SW480 (cell line): Measurements from ENCODE around the gene FASLG.

Experiments
- DNase-seq: peaks from one replicate; pipeline ENCODE4 v3.0.0-alpha.2; 2016; ENCODE audit warnings: low spot score

Gene FASLG

GRCh38 chr1:172647110-172647564 lies 11.8 kb upstream of the FASLG start:
- DNase-seq = no peak

DNA sequence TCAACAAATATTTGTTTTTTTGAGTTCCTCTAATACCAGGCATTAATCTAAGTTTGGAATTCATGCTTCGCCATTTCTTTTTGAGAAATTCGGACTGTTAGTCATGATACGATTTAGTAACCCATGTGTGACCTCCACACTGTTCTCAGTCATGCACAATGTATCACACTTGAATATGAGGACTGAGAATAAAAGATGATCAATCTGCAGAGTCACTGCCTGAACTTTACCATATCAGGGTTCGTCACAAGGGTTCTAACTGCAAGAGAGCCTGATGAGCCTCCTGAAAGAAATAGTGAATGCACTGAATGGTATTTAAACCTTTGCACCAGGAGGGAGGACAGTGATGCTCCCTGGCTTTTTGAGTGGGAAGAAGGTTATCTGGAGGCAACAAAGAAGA lies 10.9 kb upstream of the FASLG start:
- DNase-seq = no peak

- DNase-seq = no peak
Observed at GRCh38 chr1:172650474-172651193, 8.3 kb upstream of the FASLG start.

DNA sequence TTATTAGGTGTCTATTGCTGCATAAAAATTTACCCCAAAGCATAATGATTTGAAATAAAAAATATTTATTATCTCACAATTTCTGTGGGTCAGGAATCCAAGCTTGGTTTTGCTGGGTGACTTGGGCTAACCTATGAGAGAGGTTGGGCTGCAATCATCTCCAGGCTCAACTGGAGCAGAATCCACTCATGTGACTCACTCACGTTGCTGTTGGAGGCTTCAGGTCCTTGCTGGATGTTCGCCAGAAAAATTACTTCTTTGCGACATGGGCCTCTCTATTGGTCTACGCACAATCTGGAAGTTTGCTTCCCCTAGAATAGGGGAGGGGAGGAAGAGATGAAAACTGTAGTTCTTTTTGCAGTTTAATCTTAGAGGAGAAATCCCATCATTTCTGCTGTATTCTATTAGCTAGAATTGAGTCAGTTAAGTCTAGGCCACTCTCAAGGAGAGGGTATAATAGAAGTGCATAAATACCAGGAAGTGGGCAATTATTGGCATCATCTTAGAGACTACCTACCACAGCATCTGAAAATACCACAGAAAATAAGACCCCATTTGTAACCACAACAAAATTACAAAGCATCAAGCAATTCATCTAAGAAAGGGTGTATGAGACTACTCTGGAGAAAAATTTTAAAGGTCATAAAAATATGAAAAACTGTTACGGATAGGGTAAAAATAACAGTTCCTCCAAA lies 5.7 kb upstream of the FASLG start:
- no peak for DNase-seq

GRCh38 chr1:172654535-172654934 lies 4.4 kb upstream of the FASLG start:
- no peak for DNase-seq

DNA sequence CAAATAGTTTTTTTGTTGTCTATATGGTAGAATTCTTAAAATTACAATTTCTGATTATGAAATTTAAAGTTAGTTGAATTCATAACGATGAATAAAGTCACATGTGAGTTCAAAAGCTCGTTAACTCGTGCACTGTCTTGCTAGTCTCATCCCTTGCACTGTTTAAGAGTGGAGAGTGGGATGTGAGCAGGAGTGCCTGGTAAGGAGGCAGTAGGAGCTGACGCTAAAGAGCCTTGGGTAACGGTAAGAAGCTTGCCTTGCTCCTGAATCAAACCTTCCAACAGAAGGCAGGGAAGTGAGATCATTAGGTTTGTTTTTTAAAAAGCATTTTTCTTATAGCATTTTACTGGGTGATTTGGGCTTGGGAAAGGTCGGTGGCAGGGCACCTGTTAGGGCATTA lies 2.3 kb upstream of the FASLG start:
- no peak for DNase-seq

DNA sequence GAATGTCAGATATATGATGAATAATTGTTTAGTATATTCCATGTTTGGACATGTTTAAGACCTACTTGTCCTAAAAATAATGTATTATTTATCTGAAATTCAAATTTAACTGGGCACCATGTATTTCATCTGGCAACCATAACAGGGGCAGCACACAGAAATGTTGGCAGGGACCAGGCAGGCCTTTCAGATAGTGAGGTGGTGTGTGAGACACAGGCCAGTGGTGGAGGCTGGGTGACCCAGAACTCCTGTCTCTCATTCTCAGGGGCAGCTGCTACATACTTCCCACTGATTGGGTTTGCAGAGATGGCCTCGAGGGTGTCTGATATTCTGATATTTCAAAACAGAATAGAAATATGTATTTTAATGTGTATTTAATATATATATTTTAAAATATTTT lies 1.3 kb upstream of the FASLG start:
- DNase-seq = no peak

- no peak for DNase-seq
Observed at GRCh38 chr1:172661107-172661506, 2.2 kb downstream of the FASLG start.

DNA sequence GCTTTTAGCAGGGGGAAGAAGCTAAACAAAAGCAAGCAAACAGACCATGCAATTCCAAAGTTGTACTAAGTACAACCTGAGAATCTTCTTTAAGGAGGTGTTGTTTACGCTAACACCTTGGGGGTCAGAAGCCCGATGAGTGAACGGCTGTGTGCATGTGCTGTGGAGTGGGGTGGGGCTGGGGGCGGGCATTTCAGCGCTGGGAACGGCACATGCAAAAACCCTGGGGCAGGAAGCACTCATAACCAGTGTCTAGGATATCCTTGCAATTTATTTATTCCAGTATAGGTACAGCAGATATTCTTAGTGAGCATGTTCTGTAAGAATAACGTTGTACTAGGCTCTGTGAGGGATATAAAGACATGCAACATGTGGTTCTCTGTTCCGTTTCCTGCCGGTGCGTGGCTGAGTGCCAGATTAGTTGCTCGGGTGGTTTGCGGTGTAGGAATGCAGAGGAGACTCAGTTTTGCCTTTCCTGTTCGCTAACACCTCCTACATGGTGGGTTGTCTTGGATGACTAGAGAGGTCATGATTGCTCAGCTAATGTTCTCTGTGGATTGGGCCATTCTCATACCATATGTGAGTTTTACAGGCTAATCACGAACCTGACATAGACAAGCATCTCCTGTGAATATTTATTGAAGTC lies 3.7 kb downstream of the FASLG start:
- DNase-seq = no peak

DNA sequence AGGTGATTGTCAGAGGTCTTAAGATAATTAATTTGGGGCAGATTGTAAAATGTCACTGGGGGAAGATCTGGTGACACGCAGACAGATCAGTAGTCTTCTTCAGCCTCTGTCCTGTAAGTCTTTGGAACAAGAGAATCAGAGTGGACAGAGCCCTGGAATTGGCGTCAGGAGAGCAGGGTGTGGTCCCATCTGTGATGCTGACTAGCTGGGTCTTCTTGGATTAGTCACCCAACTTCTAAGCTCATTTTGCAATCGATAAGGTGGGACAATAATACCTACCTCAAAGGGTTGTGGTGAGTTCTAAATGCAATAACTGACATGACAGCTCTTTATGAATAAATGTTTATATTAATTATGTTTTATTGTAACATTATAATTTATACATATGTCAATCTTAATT lies 4.8 kb downstream of the FASLG start:
- no peak for DNase-seq

DNA sequence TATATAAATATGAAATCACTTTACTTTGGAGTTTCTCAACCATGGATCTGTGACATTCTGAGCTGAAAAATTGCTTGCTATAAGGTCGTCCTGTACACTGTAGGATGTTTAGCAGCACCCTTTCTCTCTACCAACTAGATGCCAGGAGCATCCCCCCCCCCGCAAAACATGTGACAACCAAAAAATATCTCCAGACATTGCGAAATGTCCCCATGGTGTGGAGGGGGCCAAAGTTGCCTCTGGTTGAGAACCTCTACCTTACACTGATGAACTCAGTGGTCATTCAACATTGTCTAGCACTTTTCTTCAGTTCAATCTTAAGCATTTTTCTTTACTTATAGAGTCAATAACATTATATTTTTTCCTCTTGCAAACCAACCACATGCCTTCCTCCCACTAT lies 9.2 kb downstream of the FASLG start:
- DNase-seq = no peak

DNA sequence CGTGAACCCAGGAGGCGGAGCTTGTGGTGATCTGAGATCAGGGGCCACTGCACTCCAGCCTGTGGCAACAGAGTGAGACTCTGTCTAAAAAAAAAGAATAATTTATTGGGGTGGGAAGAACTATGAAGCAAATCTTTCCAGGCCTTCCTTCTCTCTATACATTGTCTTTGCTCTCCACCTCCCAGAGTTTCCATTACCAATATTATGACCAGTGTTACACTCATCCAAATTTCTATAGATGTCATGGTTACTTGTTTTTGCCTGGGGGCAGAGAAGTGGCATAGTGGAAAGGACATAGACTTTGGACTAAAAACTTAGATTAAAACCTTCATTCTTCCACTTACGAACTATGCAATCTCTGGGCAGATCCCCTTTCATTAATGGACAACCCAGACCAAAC lies 10.1 kb downstream of the FASLG start:
- DNase-seq = no peak

GRCh38 chr1:172670316-172670715 lies 11.4 kb downstream of the FASLG start:
- no peak for DNase-seq

DNA sequence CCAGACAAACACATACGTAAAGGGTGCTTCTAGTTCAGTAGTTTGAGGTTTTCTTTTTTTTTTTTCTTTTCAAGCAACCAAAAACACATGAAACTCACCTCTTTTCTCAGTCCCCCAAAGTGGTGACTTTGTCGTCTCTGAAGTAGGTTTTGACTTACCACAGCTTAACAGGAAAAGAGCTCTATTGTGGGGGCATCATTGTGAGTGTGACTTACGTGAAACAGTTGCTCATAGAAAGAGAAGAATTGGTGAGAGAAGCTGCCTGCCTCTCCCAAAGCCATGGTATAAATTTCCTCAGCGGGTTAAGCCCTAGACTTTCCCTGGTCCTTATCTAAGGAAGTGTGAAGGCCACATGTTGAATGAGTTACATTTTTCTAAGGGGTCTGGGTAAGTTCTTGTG lies 11.9 kb downstream of the FASLG start:
- no peak for DNase-seq

- DNase-seq = peak; percentile 8
Observed at GRCh38 chr1:172671591-172671990, 12.7 kb downstream of the FASLG start.

- no peak for DNase-seq
Observed at GRCh38 chr1:172672720-172673119, 13.8 kb downstream of the FASLG start.

DNA sequence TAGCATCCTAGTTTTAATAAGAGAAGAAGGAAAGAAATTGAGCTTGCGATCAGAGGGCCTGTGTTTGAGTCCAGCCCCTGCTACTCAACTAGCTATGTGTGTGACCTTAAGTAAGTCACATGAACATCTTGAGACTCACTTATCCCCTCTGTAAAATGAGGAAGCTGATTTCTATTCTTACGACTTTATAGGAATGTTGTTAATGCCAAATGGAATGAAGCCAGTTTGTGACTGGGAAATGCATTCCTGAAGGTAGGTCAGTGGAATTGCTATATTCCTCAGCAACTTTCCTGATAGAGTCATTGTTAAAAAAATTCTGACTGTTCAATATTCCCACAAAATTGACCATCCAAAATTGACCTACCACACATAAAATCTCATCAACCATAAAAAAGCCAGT lies 14.9 kb downstream of the FASLG start:
- no peak for DNase-seq

DNA sequence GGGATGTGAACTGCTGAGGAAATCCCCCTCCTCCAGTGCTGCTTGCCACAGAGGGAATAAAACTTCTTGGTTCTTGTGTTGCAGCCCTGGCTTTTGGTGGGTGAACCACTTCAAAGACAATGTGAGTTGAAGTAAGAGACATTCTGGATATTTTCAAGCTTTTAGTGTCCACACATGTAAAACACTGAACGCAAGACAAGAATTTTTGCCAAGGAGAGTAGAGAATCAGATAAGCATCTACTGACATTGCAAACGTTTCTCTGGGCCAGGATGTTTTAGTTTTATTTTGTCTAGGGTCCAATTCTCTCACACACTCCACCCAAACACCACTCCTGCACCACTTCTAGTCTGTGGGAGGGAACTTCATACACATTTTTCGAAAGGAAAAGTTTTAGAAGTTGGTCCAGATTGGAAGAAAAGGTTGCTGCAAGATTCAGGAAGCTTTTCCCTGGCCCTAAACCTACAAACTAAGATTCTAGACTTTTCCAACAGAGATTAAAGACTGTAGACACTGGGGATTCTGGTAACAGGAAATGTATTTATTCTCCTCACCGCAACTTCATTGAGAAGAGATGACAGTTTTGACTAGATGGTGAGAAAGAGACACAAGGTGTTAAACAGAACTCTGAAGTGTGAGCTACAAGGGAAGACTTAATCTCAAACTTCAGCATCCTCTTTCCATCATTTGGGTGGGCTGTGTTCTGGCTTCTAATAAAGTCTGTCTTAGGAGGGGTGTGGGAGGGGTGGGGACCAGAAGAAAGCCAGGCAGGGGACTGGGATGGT lies 16.1 kb downstream of the FASLG start:
- no peak for DNase-seq

DNA sequence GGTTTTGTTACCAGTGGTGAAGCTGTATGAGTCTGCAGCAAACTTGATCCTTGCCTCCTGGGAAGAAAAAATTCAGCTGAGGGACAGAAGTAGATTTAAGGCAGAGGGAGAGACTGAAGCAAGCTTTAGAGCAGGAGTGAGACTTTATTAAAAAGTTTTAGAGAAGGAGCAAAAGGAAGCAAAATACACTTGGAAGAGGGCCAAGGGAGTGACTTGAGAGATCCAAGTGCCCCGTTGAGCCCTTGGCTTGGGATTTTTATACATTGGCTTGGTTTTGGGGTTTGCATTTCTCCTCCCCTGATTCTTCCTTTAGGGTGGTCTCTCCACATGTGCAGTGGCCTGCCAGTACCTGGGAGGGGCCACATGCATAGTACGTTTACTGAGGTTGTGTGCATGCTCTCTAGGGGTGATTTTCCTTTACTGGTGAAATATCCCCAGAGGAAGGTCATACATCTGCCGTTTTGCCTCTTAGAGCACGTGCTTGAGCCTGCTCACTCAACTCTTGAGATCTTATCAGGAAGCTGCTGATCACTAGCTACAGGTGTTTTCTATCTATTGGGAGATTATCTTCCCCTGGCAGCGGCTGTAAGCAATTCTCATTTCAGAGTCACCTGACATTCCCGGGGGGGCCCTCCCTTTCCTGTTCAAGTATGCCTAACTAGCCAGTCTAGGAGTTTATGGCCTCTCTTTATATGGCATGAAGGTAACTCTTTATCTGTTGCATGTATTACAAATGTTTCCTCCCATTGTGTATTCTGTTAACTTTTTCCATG lies 20.3 kb downstream of the FASLG start:
- no peak for DNase-seq

DNA sequence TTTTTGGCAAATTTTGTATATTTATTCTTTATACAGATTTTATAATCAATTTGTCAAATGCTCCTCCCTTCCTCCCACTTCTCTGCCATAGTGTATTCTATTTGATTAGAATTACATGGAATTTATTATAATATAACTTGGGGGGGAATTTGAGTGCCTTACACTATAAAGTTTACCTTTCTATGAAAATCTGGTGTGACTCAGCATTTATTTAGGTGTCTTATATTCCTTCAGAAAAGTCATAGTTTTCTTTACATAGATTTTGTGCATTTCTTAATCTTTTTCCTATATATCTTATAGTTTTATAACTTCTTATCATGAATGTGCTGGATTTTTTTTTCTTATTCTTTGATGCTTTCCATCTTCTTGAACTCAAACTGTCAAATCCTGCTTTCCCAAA lies 21.3 kb downstream of the FASLG start:
- DNase-seq = no peak

- DNase-seq = no peak
Observed at GRCh38 chr1:172680733-172681275, 21.9 kb downstream of the FASLG start.
